Amygdala (tissue), 56 donors: ENCODE data around the gene C2orf74.

Experiments used
- DNase-seq, 56 donors: peaks; one replicate each; lab custom pipeline; 2025; lab: John Stamatoyannopoulos, UW

C2orf74 gene

DNA sequence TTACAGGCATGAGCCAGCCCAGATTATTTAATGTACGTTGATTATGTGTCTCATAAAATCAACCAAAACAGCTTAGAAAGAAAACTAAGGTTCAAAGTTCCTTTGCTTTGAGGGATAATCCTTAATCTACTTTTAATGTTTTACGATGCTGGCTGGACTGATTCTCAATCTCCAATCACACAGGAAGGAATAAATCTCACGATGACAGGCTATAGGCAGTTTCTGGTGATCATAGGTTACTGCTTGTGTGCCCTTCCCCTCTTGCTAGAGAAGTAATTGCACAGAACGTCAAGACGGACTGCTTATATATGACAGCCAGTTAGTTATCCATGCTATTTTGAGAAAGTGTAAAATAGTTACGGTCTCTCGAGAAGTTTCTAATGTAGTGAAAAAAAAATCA, 43.1 kb downstream of the C2orf74 start:
- no peak for DNase-seq

DNA sequence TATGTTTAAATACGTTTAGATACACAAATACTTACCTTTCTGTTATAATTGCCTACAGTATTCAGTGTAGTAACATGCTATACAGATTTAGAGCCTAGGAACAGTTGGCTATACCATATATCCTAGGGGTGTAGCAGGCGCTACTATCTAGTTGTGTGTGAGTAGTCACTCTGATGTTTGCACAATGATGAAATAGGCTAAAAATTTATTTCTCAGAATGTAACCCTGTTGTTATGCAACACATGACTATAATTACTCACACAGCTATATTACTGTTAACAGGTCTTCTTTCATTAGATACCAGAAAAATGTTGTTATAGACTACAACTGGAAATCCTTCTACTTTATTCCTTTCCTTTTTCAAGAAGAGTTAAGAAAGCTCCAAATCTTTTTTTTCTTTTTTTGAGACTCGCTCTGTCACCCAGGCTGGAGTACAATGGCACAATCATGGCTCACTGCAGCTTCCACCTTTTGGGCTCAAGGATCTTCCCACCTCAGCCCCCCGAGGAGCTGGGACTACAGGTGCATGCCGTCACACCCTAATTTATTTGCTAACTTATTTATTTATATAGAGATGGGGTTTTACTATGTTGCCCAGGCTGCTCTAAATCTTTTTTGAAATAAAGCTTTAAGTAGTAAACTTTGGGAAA, 48.5 kb downstream of the C2orf74 start:
- DNase-seq, result no peak

DNA sequence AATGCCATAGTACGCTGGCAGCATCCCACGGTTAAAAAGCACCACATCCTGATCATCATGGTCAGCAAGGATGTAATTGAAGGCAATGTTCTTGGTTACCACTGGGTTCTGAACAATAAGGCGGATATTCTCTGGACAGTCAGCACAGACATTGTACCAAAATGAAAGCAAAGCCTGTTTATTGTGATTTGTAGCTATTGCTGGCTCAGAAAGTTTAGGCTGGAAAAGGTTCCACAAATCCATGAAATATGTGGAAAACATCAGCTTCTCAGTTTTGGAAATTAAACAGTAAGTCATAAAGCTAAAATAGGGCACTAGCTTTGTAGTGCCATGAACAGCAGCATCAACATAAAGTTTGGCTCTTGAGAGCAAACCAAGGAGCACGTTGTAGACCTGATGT, 52.2 kb downstream of the C2orf74 start:
- DNase-seq, result no peak
